ENCODE measurements around the gene TSPAN11. TPM values are rescaled to one million over a fixed set of nuclear protein-coding genes. Genes with fewer than 3 reads are reported as not detected.

The TSPAN11 gene
- total RNA-seq, 2 experiments from 2014 or later: not detected

DNA sequence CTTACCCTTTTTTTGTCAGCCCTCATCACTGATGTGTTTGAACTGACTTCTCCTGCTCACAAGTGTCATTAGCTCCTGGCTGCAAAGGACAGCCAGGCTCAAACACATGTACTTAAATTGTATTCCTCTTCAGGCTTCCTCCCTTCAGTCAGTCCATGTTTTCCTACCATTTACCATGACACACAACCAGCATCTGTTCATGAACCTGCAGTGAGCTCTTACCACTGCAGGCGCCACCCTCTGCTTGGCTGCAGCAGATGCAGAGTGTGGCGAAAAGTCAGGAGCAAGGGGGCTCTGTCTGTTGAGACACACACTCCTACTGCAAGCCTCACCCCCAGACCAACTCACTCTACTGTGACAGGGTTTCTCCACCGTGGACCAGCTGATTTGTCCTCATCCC, 70.2 kb downstream of the TSPAN11 start:
- ChIA-PET POLR2A (no interaction called here), CTCF (no interaction called here)

DNA sequence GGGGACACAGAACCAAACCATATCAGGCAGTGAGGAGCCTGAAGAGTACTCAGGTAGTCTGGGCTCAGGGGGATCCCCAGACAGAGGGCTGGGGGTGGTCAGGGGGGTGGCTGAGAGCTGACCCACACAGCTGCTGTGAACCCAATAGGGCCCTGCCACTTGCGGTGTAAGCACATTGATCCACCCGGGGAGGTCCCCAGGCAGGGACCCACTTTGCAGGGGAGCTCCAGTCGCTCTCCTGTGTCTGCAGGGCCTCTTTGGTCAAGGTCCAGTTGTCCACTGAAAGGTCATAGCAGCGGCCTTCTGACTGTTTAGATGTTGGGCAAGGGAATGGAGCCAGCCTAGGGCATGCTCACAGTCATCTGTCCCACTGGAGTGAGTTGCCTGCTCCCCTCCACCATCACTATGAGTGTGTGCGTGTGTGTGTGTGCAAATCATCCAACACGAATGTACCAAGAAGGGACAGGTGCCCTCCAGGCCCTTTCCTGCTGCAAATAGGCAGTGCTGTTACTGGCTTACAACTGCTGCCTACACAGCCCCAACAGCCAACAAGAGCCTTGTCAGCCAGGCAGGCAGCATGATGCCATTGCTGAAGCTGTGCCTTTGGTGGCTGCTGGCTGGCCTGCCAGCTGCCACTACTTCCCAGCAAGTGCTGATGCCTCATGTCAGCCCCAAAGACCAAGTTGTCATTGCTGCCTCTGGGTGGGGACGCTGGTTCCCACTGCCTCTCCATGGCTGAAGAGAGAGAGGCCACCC, 71.3 kb downstream of the TSPAN11 start:
- POLR2A ChIA-PET: no interaction called here
- CTCF ChIA-PET: no interaction called here

- POLR2A ChIA-PET: no interaction called here
- CTCF ChIA-PET: no interaction called here
Observed at GRCh38 chr12:30999011-30999410, 72.5 kb downstream of the TSPAN11 start.

GRCh38 chr12:30999723-31000122, 73.2 kb downstream of the TSPAN11 start:
- ChIA-PET CTCF (interaction anchor here (1.3 kb wide), 1 partner anchor 12 kb away, joined by 3 read pairs; no protein-coding TSS in a partner anchor), POLR2A (no interaction called here)

GRCh38 chr12:31000751-31001150, 74.2 kb downstream of the TSPAN11 start:
- ChIA-PET CTCF (interaction anchor here (0.6 to 1.3 kb wide), 2 partner anchors 11 to 913 kb away, joined by 3 read pairs; no protein-coding TSS in a partner anchor), POLR2A (no interaction called here)

- CTCF ChIA-PET: interaction anchor here (0.6 kb wide), 1 partner anchor 1636 kb away, joined by 3 read pairs; no protein-coding TSS in a partner anchor
- POLR2A ChIA-PET: no interaction called here
Observed at GRCh38 chr12:31001581-31002360, 75.2 kb downstream of the TSPAN11 start.

GRCh38 chr12:31002361-31002725, 75.8 kb downstream of the TSPAN11 start:
- ChIA-PET POLR2A (no interaction called here), CTCF (interaction anchor here (0.6 kb wide), 1 partner anchor 1637 kb away, joined by 3 read pairs; no protein-coding TSS in a partner anchor)

- POLR2A ChIA-PET: no interaction called here
- CTCF ChIA-PET: no interaction called here
Observed at GRCh38 chr12:31002999-31003398, 76.5 kb downstream of the TSPAN11 start.

- CTCF ChIA-PET: no interaction called here
- POLR2A ChIA-PET: no interaction called here
Observed at GRCh38 chr12:31003861-31004640, 77.5 kb downstream of the TSPAN11 start.

- ChIA-PET CTCF (no interaction called here), POLR2A (no interaction called here)
Observed at GRCh38 chr12:31004666-31005065, 78.1 kb downstream of the TSPAN11 start.

DNA sequence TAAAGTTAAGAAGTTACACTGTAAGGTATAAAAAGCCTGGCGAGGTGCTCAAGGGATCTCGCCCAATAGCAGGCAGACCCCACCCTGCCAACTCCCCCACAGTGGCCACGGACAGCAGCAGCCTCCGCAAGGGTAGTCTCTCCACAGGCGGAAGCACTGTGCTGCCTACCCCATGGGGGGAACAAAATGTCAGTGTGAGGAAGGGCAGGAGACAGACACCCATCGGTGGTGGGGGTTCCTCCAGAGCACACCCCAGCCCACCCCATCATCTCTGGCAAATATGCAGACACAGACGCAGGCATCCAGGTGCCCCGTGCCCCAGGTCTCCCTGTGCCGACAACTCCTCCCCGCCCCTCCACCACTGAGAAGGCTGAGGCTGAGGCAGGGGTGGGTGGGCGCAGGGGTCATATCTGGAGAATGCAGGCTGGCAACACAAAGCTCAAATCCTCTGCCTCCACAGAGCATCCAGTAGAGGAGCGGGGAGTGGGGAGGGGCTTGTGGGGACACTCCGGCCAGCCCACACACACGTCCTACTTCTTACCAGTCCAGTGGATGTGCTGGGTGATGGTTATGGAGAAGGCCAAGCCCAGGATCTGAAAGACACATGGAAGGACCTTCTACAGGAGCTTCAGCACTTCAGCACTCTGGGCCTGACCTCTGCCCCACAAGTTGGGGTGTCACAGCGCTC, 78.9 kb downstream of the TSPAN11 start:
- POLR2A ChIA-PET: no interaction called here
- CTCF ChIA-PET: no interaction called here

GRCh38 chr12:31005944-31006361, 79.4 kb downstream of the TSPAN11 start:
- ChIA-PET CTCF (no interaction called here), POLR2A (no interaction called here)

DNA sequence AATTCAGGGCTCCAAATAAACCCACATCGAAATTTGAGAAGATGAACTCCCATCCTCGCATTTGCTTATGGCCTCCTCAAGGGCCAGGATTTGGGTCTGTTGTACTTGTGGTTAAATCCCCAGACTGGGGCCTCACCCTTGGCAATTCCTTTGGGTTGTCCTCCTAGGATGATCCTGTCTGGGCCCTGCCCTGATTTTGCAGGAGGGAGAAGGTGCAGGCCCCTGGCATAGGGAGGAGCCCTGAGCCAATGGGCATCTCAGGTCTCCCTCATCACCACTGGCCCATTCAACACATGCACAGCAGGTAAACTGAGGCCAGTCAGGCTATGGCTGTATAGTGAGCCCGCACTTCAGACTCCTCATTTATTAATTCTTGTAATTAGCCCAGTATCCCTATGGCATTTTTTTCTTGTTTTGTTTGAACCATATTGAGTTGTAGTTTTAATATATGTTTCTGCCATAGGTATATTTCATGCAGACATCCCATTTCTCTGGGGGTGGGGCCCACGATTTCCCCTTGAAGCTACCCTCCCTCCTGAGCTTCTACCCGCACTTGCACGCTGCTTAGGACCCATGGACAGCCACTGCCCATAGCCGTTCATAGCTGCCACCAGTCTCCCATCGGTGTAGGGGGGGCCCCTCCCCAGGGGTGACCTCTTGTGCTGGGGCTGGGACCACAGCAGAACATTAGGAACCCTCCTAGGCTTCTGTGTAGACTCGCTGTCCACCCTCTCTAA, 80.0 kb downstream of the TSPAN11 start:
- CTCF ChIA-PET: no interaction called here
- POLR2A ChIA-PET: no interaction called here

- CTCF ChIA-PET: no interaction called here
- POLR2A ChIA-PET: no interaction called here
Observed at GRCh38 chr12:31007153-31007495, 80.6 kb downstream of the TSPAN11 start.

DNA sequence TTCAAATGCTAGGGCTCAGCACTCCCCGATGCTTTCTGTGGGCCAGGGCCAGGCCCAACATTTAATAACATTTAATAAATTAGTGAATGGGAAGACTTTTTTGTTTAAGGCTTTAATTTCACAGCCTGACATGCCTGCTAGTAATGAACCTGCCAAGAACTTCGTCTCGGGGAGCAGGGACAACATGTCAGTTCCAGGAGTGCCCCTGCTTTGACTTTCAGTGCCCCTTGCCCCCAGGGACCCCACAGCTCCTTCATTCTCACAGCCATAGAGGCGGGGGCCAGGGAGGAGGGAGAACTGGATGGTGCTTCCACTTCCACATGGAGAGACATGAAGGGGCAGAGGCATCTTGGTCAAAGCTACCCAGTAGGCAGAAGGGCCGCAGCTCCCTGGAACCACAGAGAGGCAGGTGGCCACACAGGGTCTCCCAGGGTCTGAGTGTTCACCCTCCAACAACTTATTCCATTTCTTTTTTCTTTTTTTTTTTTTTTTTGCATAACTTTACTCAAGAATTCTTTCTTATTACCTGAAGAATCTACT, 81.2 kb downstream of the TSPAN11 start:
- ChIA-PET POLR2A (no interaction called here), CTCF (interaction anchor here (0.7 kb wide), 1 partner anchor 153 kb away, joined by 3 read pairs; no protein-coding TSS in a partner anchor)

- POLR2A ChIA-PET: no interaction called here
- CTCF ChIA-PET: interaction anchor here (0.7 kb wide), 1 partner anchor 154 kb away, joined by 3 read pairs; no protein-coding TSS in a partner anchor
Observed at GRCh38 chr12:31008241-31008761, 81.8 kb downstream of the TSPAN11 start.

GRCh38 chr12:31008961-31009840, 82.7 kb downstream of the TSPAN11 start:
- ChIA-PET CTCF (no interaction called here), POLR2A (no interaction called here)

GRCh38 chr12:31009976-31010375, 83.4 kb downstream of the TSPAN11 start:
- ChIA-PET CTCF (no interaction called here), POLR2A (no interaction called here)

Data from activated CD8-positive, alpha-beta memory T cell treated with anti-CD3 and anti-CD28 coated beads for 36 hours (primary cell).